SK-N-MC (cell line): ENCODE data around the gene PLXNA2.

Experiments used
- DNase-seq: peaks from one replicate; pipeline ENCODE4 v3.0.0-alpha.2; 2011; ENCODE audit warnings: low read depth, low spot score
- H3K27ac ChIP-seq: fragments of 200-600 bp; sonication (generic); 2 replicates; pipeline ENCODE4 v1.5.1; 2016; ENCODE audit warnings: mixed run types
- H3K36me3 ChIP-seq: fragments of 200-600 bp; sonication (generic); 2 replicates; pipeline ENCODE4 v1.6.1; 2017; ENCODE audit warnings: antibody characterized with exemption, low read length, mixed read lengths; ENCODE audit not compliant: insufficient read depth
- H3K4me3 ChIP-seq: fragments of 200-600 bp; sonication (generic); 2 replicates; pipeline ENCODE4 v1.5.1; 2016
- H3K9ac ChIP-seq: fragments of 200-600 bp; sonication (generic); 2 replicates; pipeline ENCODE4 v1.8.0; 2017; ENCODE audit warnings: mixed run types, mixed read lengths; ENCODE audit not compliant: insufficient read length
- H3K9me3 ChIP-seq: fragments of 200-600 bp; sonication (generic); 2 replicates; pipeline ENCODE4 v1.6.1; 2017; ENCODE audit warnings: low read depth, mild to moderate bottlenecking, antibody characterized with exemption, low read length, moderate library complexity, mixed read lengths
- EZH2 ChIP-seq: fragments of 200-600 bp; sonication (generic); IDR thresholded peaks from one replicate; pipeline ENCODE4 v1.6.1; 2017; ENCODE audit warnings: antibody characterized with exemption
- FOXP2 ChIP-seq: optimal IDR thresholded peaks from 2 replicates; pipeline ENCODE3; 2011; ENCODE audit warnings: mild to moderate bottlenecking, moderate library complexity; ENCODE audit not compliant: insufficient read depth; ENCODE audit errors: extremely low read length, control extremely low read depth
- POLR2AphosphoS5 ChIP-seq: IDR thresholded peaks from 2 replicates; pipeline ENCODE4 v1.6.1; 2012; ENCODE audit warnings: mild to moderate bottlenecking, low read depth, low read length, borderline replicate concordance

Gene PLXNA2

GRCh38 chr1:208029381-208030287, 214.6 kb downstream of the PLXNA2 start:
- no peak for DNase-seq
- Histone ChIP-seq H3K9ac (no peak overlapping the region), H3K27ac (no peak overlapping the region), H3K36me3 (no peaks in the 10 kb centered on the region), H3K4me3 (no peak overlapping the region), H3K9me3 (no peaks in the 10 kb centered on the region)
- TF ChIP-seq POLR2AphosphoS5 (no peak), EZH2 (no peak), FOXP2 (no peak)

GRCh38 chr1:208028526-208028925, 215.7 kb downstream of the PLXNA2 start:
- Histone ChIP-seq H3K36me3 (no peaks in the 10 kb centered on the region), H3K9me3 (no peaks in the 10 kb centered on the region), H3K9ac (no peak overlapping the region), H3K4me3 (no peak overlapping the region), H3K27ac (no peak overlapping the region)
- no peak for DNase-seq
- no peak for TF ChIP-seq POLR2AphosphoS5
- no peak for TF ChIP-seq FOXP2
- no peak for TF ChIP-seq EZH2

GRCh38 chr1:208027861-208028260, 216.3 kb downstream of the PLXNA2 start:
- H3K4me3 ChIP-seq = no peak overlapping the region
- no peak overlapping the region for H3K9ac ChIP-seq
- no peak for DNase-seq
- no peaks in the 10 kb centered on the region for H3K9me3 ChIP-seq
- TF ChIP-seq POLR2AphosphoS5 (no peak), EZH2 (no peak), FOXP2 (no peak)
- no peak overlapping the region for H3K27ac ChIP-seq
- H3K36me3 ChIP-seq = no peaks in the 10 kb centered on the region

DNA sequence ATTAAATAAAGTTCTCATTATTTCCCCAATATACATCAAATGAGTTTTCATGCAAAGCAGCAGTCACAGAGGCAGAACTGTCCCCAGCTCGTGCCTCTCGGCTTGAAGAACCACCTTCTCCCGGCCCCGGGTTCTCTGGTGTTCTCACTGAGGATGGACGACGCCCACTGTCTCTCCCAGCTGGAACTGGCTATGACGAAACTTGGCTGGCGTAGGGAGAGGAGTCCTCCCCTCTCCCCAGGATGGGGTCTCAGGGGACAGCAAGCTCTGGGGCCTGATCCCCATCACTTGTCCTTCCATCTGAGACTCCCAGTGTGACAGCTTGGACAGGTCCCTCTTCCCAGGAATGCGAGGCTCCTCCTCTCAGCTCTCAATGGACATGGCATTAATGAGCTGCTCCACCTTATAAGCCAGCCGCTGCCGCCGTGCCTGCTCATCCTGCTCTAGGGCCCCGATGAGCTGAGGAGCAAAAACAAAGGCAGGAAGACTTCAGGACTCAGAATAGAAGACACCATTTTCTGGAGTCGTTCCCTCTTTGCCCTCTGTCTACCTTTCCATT, 217.2 kb downstream of the PLXNA2 start:
- Histone ChIP-seq H3K4me3 (no peak overlapping the region), H3K9ac (no peak overlapping the region), H3K9me3 (no peaks in the 10 kb centered on the region), H3K27ac (no peak overlapping the region), H3K36me3 (no peaks in the 10 kb centered on the region)
- TF ChIP-seq FOXP2 (no peak), EZH2 (no peak), POLR2AphosphoS5 (no peak)
- no peak for DNase-seq

DNA sequence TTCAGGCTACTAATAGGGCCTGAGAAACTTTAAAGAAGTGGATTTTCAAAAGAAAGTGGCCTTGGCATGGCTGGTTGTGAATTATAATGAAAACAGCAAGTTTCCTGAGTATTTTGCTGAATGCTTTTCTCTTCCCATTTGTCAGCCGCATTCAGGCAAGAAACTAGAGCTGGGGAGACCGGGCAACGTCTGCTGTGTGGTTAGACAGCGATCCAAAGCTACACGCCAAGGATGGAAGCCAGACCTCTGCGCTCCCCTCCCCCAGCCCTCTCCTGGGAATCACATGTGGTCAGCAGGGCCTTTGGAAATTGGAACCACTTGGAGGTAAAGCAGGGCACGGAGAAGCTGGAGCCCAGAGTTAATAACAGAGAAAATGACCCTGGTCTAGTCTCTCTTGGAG, 219.2 kb downstream of the PLXNA2 start:
- TF ChIP-seq POLR2AphosphoS5 = no peak
- TF ChIP-seq EZH2 = no peak
- no peak for TF ChIP-seq FOXP2
- H3K9ac ChIP-seq = no peak overlapping the region
- H3K4me3 ChIP-seq = no peak overlapping the region
- H3K27ac ChIP-seq = no peak overlapping the region
- no peaks in the 10 kb centered on the region for H3K36me3 ChIP-seq
- no peaks in the 10 kb centered on the region for H3K9me3 ChIP-seq
- DNase-seq = no peak

GRCh38 chr1:208024406-208024805, 219.8 kb downstream of the PLXNA2 start:
- H3K9me3 ChIP-seq = no peaks in the 10 kb centered on the region
- no peak overlapping the region for H3K27ac ChIP-seq
- H3K4me3 ChIP-seq = no peak overlapping the region
- no peak for DNase-seq
- no peaks in the 10 kb centered on the region for H3K36me3 ChIP-seq
- no peak overlapping the region for H3K9ac ChIP-seq
- TF ChIP-seq FOXP2 (no peak), POLR2AphosphoS5 (no peak), EZH2 (no peak)

DNA sequence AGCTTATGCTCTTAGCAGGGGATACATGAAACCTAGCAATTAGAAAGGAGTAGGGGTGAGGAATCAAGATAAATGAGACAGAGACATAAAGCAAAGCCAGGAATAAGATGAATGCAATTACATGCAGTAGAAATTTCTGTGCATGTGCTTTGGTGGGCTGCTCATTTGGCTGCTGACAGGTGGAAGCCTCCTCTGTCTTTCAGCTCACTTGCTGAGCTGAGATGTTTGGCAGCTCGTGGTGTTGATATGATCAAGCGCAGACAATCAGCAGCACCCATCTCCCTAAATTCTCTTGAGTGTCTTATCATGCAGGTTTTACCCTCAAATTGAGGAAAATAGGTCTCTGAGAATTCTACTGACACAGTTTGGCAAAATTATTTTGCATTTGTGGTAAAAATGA, 224.9 kb downstream of the PLXNA2 start:
- no peak overlapping the region for H3K9ac ChIP-seq
- DNase-seq = no peak
- H3K9me3 ChIP-seq = no peaks in the 10 kb centered on the region
- H3K27ac ChIP-seq = no peak overlapping the region
- no peaks in the 10 kb centered on the region for H3K36me3 ChIP-seq
- no peak overlapping the region for H3K4me3 ChIP-seq
- TF ChIP-seq EZH2 = no peak
- TF ChIP-seq POLR2AphosphoS5 = no peak
- no peak for TF ChIP-seq FOXP2

- no peak for DNase-seq
- TF ChIP-seq EZH2 (no peak), FOXP2 (no peak), POLR2AphosphoS5 (no peak)
- H3K36me3 ChIP-seq = no peaks in the 10 kb centered on the region
- H3K4me3 ChIP-seq = no peak overlapping the region
- no peaks in the 10 kb centered on the region for H3K9me3 ChIP-seq
- no peak overlapping the region for H3K27ac ChIP-seq
- no peak overlapping the region for H3K9ac ChIP-seq
Observed at GRCh38 chr1:208015255-208015654, 228.9 kb downstream of the PLXNA2 start.
